ENCODE data around the gene MIB2. TPM values are rescaled to one million over a fixed set of nuclear protein-coding genes. Genes with fewer than 3 reads are reported as not detected.

Gene MIB2
- polyA plus RNA-seq, 1 donor from 2014 or later, result 106 TPM

DNA sequence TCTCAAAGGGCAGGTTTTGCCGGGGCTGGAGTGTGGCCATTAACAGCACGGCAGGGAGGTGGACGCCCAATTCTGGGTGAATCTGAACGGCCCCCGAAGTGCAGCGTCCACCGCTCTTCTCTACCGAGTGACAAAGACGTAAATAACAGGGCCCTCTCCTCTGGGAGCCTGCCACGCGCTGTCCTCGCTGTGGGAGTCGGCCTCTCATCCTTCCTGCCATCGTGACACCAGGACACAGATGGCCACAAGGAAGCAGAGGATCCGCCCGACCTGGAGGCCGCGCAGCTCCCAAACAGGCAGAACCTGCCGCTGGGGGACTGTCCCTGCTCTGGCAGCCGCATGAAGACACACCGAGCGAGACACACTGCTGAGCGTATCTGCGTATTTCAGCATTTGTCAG lies 55.6 kb downstream of the MIB2 start:
- H3K4me3 ChIP-seq (ENCODE audit: low read length), result no peak overlapping the region
- peaks cover 4% of the 10 kb centered on the region for H3K79me2 ChIP-seq (replicated peaks; ENCODE audit: insufficient read depth, low read length)
- no peak overlapping the region for H3K4me2 ChIP-seq (ENCODE audit: low read length)
- no peaks in the 10 kb centered on the region for H4K20me1 ChIP-seq (ENCODE audit: insufficient read depth)
- H3K9me3 ChIP-seq (ENCODE audit: low read length), result no peaks in the 10 kb centered on the region
- no peak for TF ChIP-seq EP300 (conservative IDR thresholded peaks at IDR 0.05; ENCODE audit: poor library complexity, severe bottlenecking)
- TF ChIP-seq, protein P1, sequence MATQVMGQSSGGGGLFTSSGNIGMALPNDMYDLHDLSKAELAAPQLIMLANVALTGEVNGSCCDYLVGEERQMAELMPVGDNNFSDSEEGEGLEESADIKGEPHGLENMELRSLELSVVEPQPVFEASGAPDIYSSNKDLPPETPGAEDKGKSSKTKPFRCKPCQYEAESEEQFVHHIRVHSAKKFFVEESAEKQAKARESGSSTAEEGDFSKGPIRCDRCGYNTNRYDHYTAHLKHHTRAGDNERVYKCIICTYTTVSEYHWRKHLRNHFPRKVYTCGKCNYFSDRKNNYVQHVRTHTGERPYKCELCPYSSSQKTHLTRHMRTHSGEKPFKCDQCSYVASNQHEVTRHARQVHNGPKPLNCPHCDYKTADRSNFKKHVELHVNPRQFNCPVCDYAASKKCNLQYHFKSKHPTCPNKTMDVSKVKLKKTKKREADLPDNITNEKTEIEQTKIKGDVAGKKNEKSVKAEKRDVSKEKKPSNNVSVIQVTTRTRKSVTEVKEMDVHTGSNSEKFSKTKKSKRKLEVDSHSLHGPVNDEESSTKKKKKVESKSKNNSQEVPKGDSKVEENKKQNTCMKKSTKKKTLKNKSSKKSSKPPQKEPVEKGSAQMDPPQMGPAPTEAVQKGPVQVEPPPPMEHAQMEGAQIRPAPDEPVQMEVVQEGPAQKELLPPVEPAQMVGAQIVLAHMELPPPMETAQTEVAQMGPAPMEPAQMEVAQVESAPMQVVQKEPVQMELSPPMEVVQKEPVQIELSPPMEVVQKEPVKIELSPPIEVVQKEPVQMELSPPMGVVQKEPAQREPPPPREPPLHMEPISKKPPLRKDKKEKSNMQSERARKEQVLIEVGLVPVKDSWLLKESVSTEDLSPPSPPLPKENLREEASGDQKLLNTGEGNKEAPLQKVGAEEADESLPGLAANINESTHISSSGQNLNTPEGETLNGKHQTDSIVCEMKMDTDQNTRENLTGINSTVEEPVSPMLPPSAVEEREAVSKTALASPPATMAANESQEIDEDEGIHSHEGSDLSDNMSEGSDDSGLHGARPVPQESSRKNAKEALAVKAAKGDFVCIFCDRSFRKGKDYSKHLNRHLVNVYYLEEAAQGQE (IDR thresholded peaks at IDR 0.05; ENCODE audit: borderline replicate concordance), result no peak
- no peak for TF ChIP-seq POLR2AphosphoS5 (IDR thresholded peaks at IDR 0.05)
- TF ChIP-seq EZH2 (IDR thresholded peaks at IDR 0.05; ENCODE audit: borderline replicate concordance, insufficient read depth, low read length, poor library complexity, severe bottlenecking), result no peak
- no peak for TF ChIP-seq TAF1 (IDR thresholded peaks at IDR 0.05; ENCODE audit: low read depth)
- no peak for TF ChIP-seq RAD21 (conservative IDR thresholded peaks at IDR 0.05)
- no peak for TF ChIP-seq MXI1 (conservative IDR thresholded peaks at IDR 0.05; ENCODE audit: poor library complexity, severe bottlenecking)
- TF ChIP-seq, protein P2, sequence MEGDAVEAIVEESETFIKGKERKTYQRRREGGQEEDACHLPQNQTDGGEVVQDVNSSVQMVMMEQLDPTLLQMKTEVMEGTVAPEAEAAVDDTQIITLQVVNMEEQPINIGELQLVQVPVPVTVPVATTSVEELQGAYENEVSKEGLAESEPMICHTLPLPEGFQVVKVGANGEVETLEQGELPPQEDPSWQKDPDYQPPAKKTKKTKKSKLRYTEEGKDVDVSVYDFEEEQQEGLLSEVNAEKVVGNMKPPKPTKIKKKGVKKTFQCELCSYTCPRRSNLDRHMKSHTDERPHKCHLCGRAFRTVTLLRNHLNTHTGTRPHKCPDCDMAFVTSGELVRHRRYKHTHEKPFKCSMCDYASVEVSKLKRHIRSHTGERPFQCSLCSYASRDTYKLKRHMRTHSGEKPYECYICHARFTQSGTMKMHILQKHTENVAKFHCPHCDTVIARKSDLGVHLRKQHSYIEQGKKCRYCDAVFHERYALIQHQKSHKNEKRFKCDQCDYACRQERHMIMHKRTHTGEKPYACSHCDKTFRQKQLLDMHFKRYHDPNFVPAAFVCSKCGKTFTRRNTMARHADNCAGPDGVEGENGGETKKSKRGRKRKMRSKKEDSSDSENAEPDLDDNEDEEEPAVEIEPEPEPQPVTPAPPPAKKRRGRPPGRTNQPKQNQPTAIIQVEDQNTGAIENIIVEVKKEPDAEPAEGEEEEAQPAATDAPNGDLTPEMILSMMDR (IDR thresholded peaks at IDR 0.05; ENCODE audit: poor library complexity, severe bottlenecking), result no peak
- no peak for TF ChIP-seq SMC3 (conservative IDR thresholded peaks at IDR 0.05; ENCODE audit: poor library complexity)
- no peak overlapping the region for H3K27ac ChIP-seq (ENCODE audit: low read length)
- H3K9ac ChIP-seq (ENCODE audit: low read length), result no peak overlapping the region
- no peak overlapping the region for H2AFZ ChIP-seq (ENCODE audit: low read depth, low read length)
- H3K9me2 ChIP-seq (ENCODE audit: insufficient read depth, low read length), result no peaks in the 10 kb centered on the region
- H3K27me3 ChIP-seq (ENCODE audit: insufficient read depth, low read depth, low read length), result no peaks in the 10 kb centered on the region
- H3F3A ChIP-seq (ENCODE audit: insufficient read depth, low read length, poor library complexity, severe bottlenecking), result no peaks in the 10 kb centered on the region
- peaks cover 8% of the 10 kb centered on the region for H3K36me3 ChIP-seq (ENCODE audit: insufficient read depth, low read length)

DNA sequence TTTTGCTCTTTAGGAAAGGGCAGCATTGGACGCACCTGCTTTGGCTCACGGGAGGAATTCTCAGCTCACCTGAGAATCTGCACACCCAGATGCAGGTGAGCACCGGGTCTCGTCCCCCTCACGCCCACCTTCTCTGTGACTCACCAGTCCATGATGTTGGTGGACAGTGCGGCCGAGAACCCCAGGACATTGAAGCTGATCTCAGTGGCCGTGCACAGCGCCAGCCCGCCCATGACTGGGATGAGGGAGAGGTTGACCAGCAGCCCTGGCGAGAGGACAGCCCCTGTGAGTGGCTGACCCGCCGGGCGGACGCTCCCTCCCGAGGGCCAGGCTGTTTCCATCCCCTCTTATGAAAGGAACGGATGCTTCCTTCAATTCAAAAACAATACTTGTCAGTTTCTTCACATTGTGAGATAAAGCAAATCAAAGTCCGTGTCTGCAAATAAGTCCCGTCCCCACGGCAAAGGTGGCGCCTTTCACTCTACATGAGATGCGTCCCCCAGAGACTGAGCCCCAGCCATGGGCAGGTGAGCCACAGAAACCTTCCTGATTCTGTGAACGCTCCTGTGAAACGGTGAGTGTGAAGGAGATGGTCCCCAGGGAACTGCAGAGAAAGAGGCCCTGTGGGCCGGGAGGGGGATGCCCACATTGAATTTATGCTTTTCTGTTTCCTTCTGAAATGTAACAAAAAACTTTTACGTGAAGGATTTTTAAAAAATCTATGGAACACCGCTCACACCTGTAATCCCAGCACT lies 56.2 kb downstream of the MIB2 start:
- Histone ChIP-seq H3K79me2 (replicated peaks; ENCODE audit: insufficient read depth, low read length) (peaks cover 4% of the 10 kb centered on the region), H3F3A (ENCODE audit: insufficient read depth, low read length, poor library complexity, severe bottlenecking) (no peaks in the 10 kb centered on the region), H3K27me3 (ENCODE audit: insufficient read depth, low read depth, low read length) (no peaks in the 10 kb centered on the region), H3K4me3 (ENCODE audit: low read length) (no peak overlapping the region), H3K9me2 (ENCODE audit: insufficient read depth, low read length) (no peaks in the 10 kb centered on the region), H2AFZ (ENCODE audit: low read depth, low read length) (no peak overlapping the region), H4K20me1 (ENCODE audit: insufficient read depth) (no peaks in the 10 kb centered on the region), H3K9ac (ENCODE audit: low read length) (no peak overlapping the region), H3K4me2 (ENCODE audit: low read length) (no peak overlapping the region), H3K36me3 (ENCODE audit: insufficient read depth, low read length) (peaks cover 8% of the 10 kb centered on the region), H3K27ac (ENCODE audit: low read length) (no peak overlapping the region), H3K9me3 (ENCODE audit: low read length) (no peaks in the 10 kb centered on the region)
- TF ChIP-seq RAD21 (conservative IDR thresholded peaks at IDR 0.05) (no peak), SMC3 (conservative IDR thresholded peaks at IDR 0.05; ENCODE audit: poor library complexity) (no peak), EZH2 (IDR thresholded peaks at IDR 0.05; ENCODE audit: borderline replicate concordance, insufficient read depth, low read length, poor library complexity, severe bottlenecking) (no peak), TAF1 (IDR thresholded peaks at IDR 0.05; ENCODE audit: low read depth) (no peak), EP300 (conservative IDR thresholded peaks at IDR 0.05; ENCODE audit: poor library complexity, severe bottlenecking) (no peak), MXI1 (conservative IDR thresholded peaks at IDR 0.05; ENCODE audit: poor library complexity, severe bottlenecking) (no peak), POLR2AphosphoS5 (IDR thresholded peaks at IDR 0.05) (no peak)
- TF ChIP-seq, protein P2 (IDR thresholded peaks at IDR 0.05; ENCODE audit: poor library complexity, severe bottlenecking), result no peak
- TF ChIP-seq, protein P1 (IDR thresholded peaks at IDR 0.05; ENCODE audit: borderline replicate concordance), result no peak
